Chondrocyte (in vitro differentiated cells): Measurements from ENCODE around the gene DIP2C. TPM values are rescaled to one million over a fixed set of nuclear protein-coding genes. Genes with fewer than 3 reads are reported as not detected.

Experiments
- DNase-seq: peaks from one replicate; pipeline ENCODE4 v3.0.0; 2021; ENCODE audit warnings: mixed read lengths, low spot score
- H3K27ac Mint-ChIP-seq: one replicate; pipeline ENCODE4 v1.8.0; 2021; ENCODE audit warnings: mild to moderate bottlenecking, moderate library complexity, mixed read lengths; ENCODE audit not compliant: unreplicated experiment
- H3K27me3 Mint-ChIP-seq: 2 replicates; pipeline ENCODE4 v1.8.0; 2021; ENCODE audit warnings: low read depth, mixed read lengths
- H3K36me3 Mint-ChIP-seq: 2 replicates; pipeline ENCODE4 v1.8.0; 2021; ENCODE audit warnings: low read depth, mixed read lengths
- H3K4me1 Mint-ChIP-seq: 2 replicates; pipeline ENCODE4 v1.8.0; 2021; ENCODE audit warnings: low read depth, mild to moderate bottlenecking, mixed read lengths
- H3K4me3 Mint-ChIP-seq: one replicate; pipeline ENCODE4 v1.8.0; 2021; ENCODE audit warnings: mild to moderate bottlenecking, moderate library complexity, mixed read lengths; ENCODE audit not compliant: unreplicated experiment
- H3K9me3 Mint-ChIP-seq: 2 replicates; pipeline ENCODE4 v1.8.0; 2021; ENCODE audit warnings: low read depth, mixed read lengths
- CTCF ChIP-seq: fragments of 200-600 bp; sonication (generic); IDR thresholded peaks from 2 replicates; pipeline ENCODE4 v1.5.0; 2021; ENCODE audit warnings: antibody characterized with exemption, mild to moderate bottlenecking, moderate library complexity
- total RNA-seq: library from RNA; stranded (reverse); gene quantifications from 3 replicates; pipeline ENCODE4 v1.2.1, GENCODE V29; 2021

DIP2C gene
- total RNA-seq, 1 donor from 2014 or later, result 47.9 TPM

- H3K27ac Mint-ChIP-seq, result no peak overlapping the region
- H3K27me3 Mint-ChIP-seq, result no peaks in the 10 kb centered on the region
- no peak for TF ChIP-seq CTCF
- no peak for DNase-seq
- H3K4me3 Mint-ChIP-seq, result no peak overlapping the region
- peaks cover 49% of the 10 kb centered on the region for H3K36me3 Mint-ChIP-seq
- H3K4me1 Mint-ChIP-seq, result no peaks in the 10 kb centered on the region
- no peaks in the 10 kb centered on the region for H3K9me3 Mint-ChIP-seq
Measured at GRCh38 chr10:354901-355617, 334.4 kb downstream of the DIP2C start.

GRCh38 chr10:352476-353235 is 336.8 kb downstream of the DIP2C start:
- no peak for DNase-seq

GRCh38 chr10:351770-352334 is 337.6 kb downstream of the DIP2C start:
- peaks cover 53% of the 10 kb centered on the region for H3K36me3 Mint-ChIP-seq
- H3K27ac Mint-ChIP-seq, result no peak overlapping the region
- TF ChIP-seq CTCF, result no peak
- no peak overlapping the region for H3K4me3 Mint-ChIP-seq
- no peak for DNase-seq
- no peaks in the 10 kb centered on the region for H3K9me3 Mint-ChIP-seq
- H3K4me1 Mint-ChIP-seq, result no peaks in the 10 kb centered on the region
- no peaks in the 10 kb centered on the region for H3K27me3 Mint-ChIP-seq

More at GRCh38 chr10:352476-353235, 336.8 kb downstream of the DIP2C start:
- H3K27ac Mint-ChIP-seq, result no peak overlapping the region
- H3K36me3 Mint-ChIP-seq, result peaks cover 56% of the 10 kb centered on the region
- H3K27me3 Mint-ChIP-seq, result no peaks in the 10 kb centered on the region
- H3K4me1 Mint-ChIP-seq, result no peaks in the 10 kb centered on the region
- no peak for TF ChIP-seq CTCF
- no peaks in the 10 kb centered on the region for H3K9me3 Mint-ChIP-seq
- H3K4me3 Mint-ChIP-seq, result no peak overlapping the region

GRCh38 chr10:350981-351501 is 338.4 kb downstream of the DIP2C start:
- Mint-ChIP-seq H3K36me3 (peaks cover 50% of the 10 kb centered on the region), H3K4me3 (no peak overlapping the region), H3K27me3 (no peaks in the 10 kb centered on the region), H3K4me1 (no peaks in the 10 kb centered on the region), H3K9me3 (no peaks in the 10 kb centered on the region), H3K27ac (no peak overlapping the region)
- no peak for DNase-seq
- no peak for TF ChIP-seq CTCF

- Mint-ChIP-seq H3K27me3 (no peaks in the 10 kb centered on the region), H3K9me3 (no peaks in the 10 kb centered on the region), H3K4me1 (no peaks in the 10 kb centered on the region), H3K4me3 (no peak overlapping the region), H3K36me3 (peaks cover 41% of the 10 kb centered on the region), H3K27ac (no peak overlapping the region)
- peak; percentile 92 for DNase-seq
- no peak for TF ChIP-seq CTCF
Measured at GRCh38 chr10:349081-349480, 340.4 kb downstream of the DIP2C start.
